HG02759 (cell line): Measurements from ENCODE around the gene SLC35D3.
"Not testable (repeated sequence)": the region's sequence is repeated elsewhere in the genome, so short reads cannot be mapped to it uniquely, and the experiment has no call there.

Experiments
- ATAC-seq: cut with Tn5 transposase; IDR thresholded peaks from one replicate; pipeline ENCODE4 v1.9.1; 2021; ENCODE audit warnings: mild to moderate bottlenecking, moderate library complexity; ENCODE audit not compliant: unreplicated experiment

Gene SLC35D3

GRCh38 chr6:136962661-136963060 is 40.6 kb downstream of the SLC35D3 start:
- no peak for ATAC-seq

- no peak for ATAC-seq
Measured at GRCh38 chr6:136963259-136963658, 41.2 kb downstream of the SLC35D3 start.

- ATAC-seq, result no peak
Measured at GRCh38 chr6:136964398-136964797, 42.3 kb downstream of the SLC35D3 start.

- peak; percentile 95 for ATAC-seq
Measured at GRCh38 chr6:136967876-136968752, 46.0 kb downstream of the SLC35D3 start.

- no peak for ATAC-seq
Measured at GRCh38 chr6:136968837-136969236, 46.7 kb downstream of the SLC35D3 start.

- no peak for ATAC-seq
Measured at GRCh38 chr6:136969433-136969832, 47.3 kb downstream of the SLC35D3 start.

GRCh38 chr6:136969930-136970329 is 47.8 kb downstream of the SLC35D3 start:
- no peak for ATAC-seq

GRCh38 chr6:136971609-136972008 is 49.5 kb downstream of the SLC35D3 start:
- no peak for ATAC-seq

- ATAC-seq, result not testable (repeated sequence)
Measured at GRCh38 chr6:136973781-136974180, 51.7 kb downstream of the SLC35D3 start.
